ENCODE data around the gene CCNG2. TPM values are rescaled to one million over a fixed set of nuclear protein-coding genes. Genes with fewer than 3 reads are reported as not detected.

The CCNG2 gene
- total and polyA plus RNA-seq, 2 of the 13 experiments (the other 11 are each of a cell fraction or from before 2014, with no cell fraction given) = 3.9 to 11.5 TPM

DNA sequence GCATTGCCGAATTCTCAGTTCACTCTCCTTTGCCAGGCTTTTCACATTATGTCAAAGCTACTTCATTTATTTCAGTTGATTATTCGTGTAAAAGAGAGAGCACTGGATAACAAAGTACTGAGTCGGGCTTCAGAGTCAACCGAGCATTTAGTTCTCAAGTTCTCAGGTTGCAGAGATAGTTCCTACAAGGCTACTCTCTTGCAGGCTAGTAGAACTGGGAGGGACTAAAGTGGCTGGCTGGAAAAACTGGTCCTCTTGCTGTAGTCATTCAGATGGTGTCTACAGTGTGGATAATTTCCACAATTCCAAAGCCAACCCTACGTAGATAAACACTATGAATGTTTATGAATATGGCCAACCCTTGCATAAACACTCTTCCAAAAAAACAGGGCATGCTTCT lies 4.6 kb upstream of the CCNG2 start (continued):
- TF ChIP-seq ATM (IDR thresholded peaks at IDR 0.05; ENCODE audit: borderline replicate concordance) (no peak), RFXAP (CRISPR knock-in tag; IDR thresholded peaks at IDR 0.05; ENCODE audit: borderline replicate concordance) (no peak), FOXM1 (CRISPR knock-in tag; IDR thresholded peaks at IDR 0.05) (no peak), TCF7 (IDR thresholded peaks at IDR 0.05; ENCODE audit: low read depth) (no peak)

DNA sequence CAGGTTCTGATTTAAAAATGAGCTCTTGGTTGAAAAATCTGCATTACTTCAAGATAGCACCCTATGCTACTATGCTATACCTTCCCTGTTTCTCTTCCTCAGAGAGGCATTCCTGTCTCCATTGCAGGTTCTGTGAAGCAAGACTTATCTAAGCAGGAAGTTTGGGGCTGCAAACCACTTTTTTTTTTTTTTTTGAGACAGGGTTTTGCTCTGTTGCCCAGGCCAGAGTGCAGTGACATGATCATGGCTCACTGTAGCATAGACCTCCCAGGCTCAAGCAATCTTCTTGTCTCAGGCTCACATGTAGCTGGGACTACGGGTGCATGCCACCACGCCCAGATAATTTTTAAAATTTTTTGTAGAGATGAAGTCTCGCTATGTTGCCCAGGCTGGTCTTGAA lies 4.0 kb upstream of the CCNG2 start:
- intact Hi-C loops (cut with micrococcal nuclease; ENCODE audit: unreplicated experiment) = no loop called here
- BruUV-seq (replicated peaks) = no TSS peak
- Histone ChIP-seq H3K27ac (ENCODE audit: extremely low read length, insufficient read depth, low read length) (no peak overlapping the region), H3K4me2 (ENCODE audit: low read depth, low read length) (no peak overlapping the region), H3K4me3 (replicated peaks in 1 of 3; ENCODE audit: insufficient read depth in 1 of 3, low read depth in 2 of 3, low read length in 3 of 3) (no peak overlapping the region), H3K4me1 (ENCODE audit: insufficient read depth, low read length) (peaks cover 11% of the 10 kb centered on the region), H4K20me1 (ENCODE audit: insufficient read depth, low read length) (no peaks in the 10 kb centered on the region), H3K27me3 (ENCODE audit: control insufficient read depth in 1 of 2, insufficient read depth in 2 of 2, low read length in 2 of 2) (peaks cover 0 to 6% of the 10 kb centered on the region in 2 experiments; a peak in 1 of 5 replicates), H3K36me3 (replicated peaks in 1 of 2; ENCODE audit: control insufficient read depth in 1 of 2, insufficient read depth in 2 of 2, low read length in 2 of 2) (no peaks in the 10 kb centered on the region), H3K9ac (ENCODE audit: insufficient read depth, low read depth, low read length) (no peak overlapping the region), H3K79me2 (ENCODE audit: insufficient read depth, low read length) (no peaks in the 10 kb centered on the region), H2AFZ (ENCODE audit: low read length) (no peak overlapping the region), H3K9me3 (ENCODE audit: low read length) (no peaks in the 10 kb centered on the region)
- WGBS (ENCODE audit: low lambda C conversion rate) = 9% methylated on average over 3 of the region's 3 CpGs
- in situ Hi-C loops (cut with HindIII; ENCODE audit: extremely low pct_ligation_motif_present, low pct_unique_long_range_greater_than_20kb) = no loop called here
- FAIRE-seq = no peak
- DNase-seq (ENCODE audit: low spot score) = no peak
- ChIA-PET POLR2A (no interaction called here), CTCF (ENCODE audit: low intra/inter-chr PET ratio, low total read pairs) (no interaction called here)
- ATAC-seq = no peak
- no peak for TF ChIP-seq SUZ12 (IDR thresholded peaks at IDR 0.05; ENCODE audit: low read depth, low read length)
- TF ChIP-seq, protein P1, sequence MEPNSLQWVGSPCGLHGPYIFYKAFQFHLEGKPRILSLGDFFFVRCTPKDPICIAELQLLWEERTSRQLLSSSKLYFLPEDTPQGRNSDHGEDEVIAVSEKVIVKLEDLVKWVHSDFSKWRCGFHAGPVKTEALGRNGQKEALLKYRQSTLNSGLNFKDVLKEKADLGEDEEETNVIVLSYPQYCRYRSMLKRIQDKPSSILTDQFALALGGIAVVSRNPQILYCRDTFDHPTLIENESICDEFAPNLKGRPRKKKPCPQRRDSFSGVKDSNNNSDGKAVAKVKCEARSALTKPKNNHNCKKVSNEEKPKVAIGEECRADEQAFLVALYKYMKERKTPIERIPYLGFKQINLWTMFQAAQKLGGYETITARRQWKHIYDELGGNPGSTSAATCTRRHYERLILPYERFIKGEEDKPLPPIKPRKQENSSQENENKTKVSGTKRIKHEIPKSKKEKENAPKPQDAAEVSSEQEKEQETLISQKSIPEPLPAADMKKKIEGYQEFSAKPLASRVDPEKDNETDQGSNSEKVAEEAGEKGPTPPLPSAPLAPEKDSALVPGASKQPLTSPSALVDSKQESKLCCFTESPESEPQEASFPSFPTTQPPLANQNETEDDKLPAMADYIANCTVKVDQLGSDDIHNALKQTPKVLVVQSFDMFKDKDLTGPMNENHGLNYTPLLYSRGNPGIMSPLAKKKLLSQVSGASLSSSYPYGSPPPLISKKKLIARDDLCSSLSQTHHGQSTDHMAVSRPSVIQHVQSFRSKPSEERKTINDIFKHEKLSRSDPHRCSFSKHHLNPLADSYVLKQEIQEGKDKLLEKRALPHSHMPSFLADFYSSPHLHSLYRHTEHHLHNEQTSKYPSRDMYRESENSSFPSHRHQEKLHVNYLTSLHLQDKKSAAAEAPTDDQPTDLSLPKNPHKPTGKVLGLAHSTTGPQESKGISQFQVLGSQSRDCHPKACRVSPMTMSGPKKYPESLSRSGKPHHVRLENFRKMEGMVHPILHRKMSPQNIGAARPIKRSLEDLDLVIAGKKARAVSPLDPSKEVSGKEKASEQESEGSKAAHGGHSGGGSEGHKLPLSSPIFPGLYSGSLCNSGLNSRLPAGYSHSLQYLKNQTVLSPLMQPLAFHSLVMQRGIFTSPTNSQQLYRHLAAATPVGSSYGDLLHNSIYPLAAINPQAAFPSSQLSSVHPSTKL (CRISPR knock-in tag; IDR thresholded peaks at IDR 0.05) = no peak
- TF ChIP-seq ZNF776 (CRISPR knock-in tag; IDR thresholded peaks at IDR 0.05) = no peak
- TF ChIP-seq, protein P2, sequence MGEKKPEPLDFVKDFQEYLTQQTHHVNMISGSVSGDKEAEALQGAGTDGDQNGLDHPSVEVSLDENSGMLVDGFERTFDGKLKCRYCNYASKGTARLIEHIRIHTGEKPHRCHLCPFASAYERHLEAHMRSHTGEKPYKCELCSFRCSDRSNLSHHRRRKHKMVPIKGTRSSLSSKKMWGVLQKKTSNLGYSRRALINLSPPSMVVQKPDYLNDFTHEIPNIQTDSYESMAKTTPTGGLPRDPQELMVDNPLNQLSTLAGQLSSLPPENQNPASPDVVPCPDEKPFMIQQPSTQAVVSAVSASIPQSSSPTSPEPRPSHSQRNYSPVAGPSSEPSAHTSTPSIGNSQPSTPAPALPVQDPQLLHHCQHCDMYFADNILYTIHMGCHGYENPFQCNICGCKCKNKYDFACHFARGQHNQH (CRISPR knock-in tag; IDR thresholded peaks at IDR 0.05) = no peak
- no peak for TF ChIP-seq MEF2D (CRISPR knock-in tag; IDR thresholded peaks at IDR 0.05)

Data from HepG2 (cell line).